ENCODE measurements around the gene GABRA5. TPM values are rescaled to one million over a fixed set of nuclear protein-coding genes. Genes with fewer than 3 reads are reported as not detected.

GABRA5 gene
- total RNA-seq, 2 donors from 2014 or later = 3.8 to 4.4 TPM

GRCh38 chr15:26873846-26874245, 7.0 kb downstream of the GABRA5 start:
- peaks cover 14% of the 10 kb centered on the region for H3K27me3 Mint-ChIP-seq (ENCODE audit: insufficient read depth)
- no peak overlapping the region for H3K27ac Mint-ChIP-seq
- no peaks in the 10 kb centered on the region for H3K9me3 Mint-ChIP-seq

GRCh38 chr15:26874774-26875475, 8.1 kb downstream of the GABRA5 start:
- Mint-ChIP-seq H3K4me3 (no peak overlapping the region), H3K4me1 (peaks cover 2% of the 10 kb centered on the region), H3K9me3 (no peaks in the 10 kb centered on the region), H3K27me3 (ENCODE audit: insufficient read depth) (peaks cover 3% of the 10 kb centered on the region), H3K36me3 (ENCODE audit: low read depth) (no peaks in the 10 kb centered on the region), H3K27ac (no peak overlapping the region)
- Histone ChIP-seq H3K9ac (ENCODE audit: extremely low read depth, low read length, poor library complexity, severe bottlenecking) (no peak overlapping the region), H3K4me1 (ENCODE audit: control insufficient read depth, insufficient read depth, low read length) (peaks cover 2% of the 10 kb centered on the region), H3K36me3 (ENCODE audit: control insufficient read depth, insufficient read depth, low read length) (no peaks in the 10 kb centered on the region), H3K27me3 (ENCODE audit: control insufficient read depth, insufficient read depth, low read length, poor library complexity, severe bottlenecking) (no peaks in the 10 kb centered on the region), H3K9me3 (ENCODE audit: control insufficient read depth, low read length) (no peaks in the 10 kb centered on the region), H3K4me3 (ENCODE audit: low read length) (no peak overlapping the region), H3K27ac (ENCODE audit: low read depth, low read length) (no peak overlapping the region)
- DNase-seq = no peak
- no peak for TF ChIP-seq CTCF (conservative IDR thresholded peaks at IDR 0.05)
- 92% methylated on average over 6 of the region's 6 CpGs for WGBS, 2 experiments (ENCODE audit: insufficient coverage in 1 of 2, insufficient read length in 1 of 2)

More at GRCh38 chr15:26873846-26874245, 7.0 kb downstream of the GABRA5 start:
- Histone ChIP-seq H3K27me3 (ENCODE audit: control insufficient read depth, insufficient read depth, low read length, poor library complexity, severe bottlenecking) (peaks cover 11% of the 10 kb centered on the region), H3K36me3 (ENCODE audit: control insufficient read depth, insufficient read depth, low read length) (no peaks in the 10 kb centered on the region), H3K9me3 (ENCODE audit: control insufficient read depth, low read length) (no peaks in the 10 kb centered on the region), H3K9ac (ENCODE audit: extremely low read depth, low read length, poor library complexity, severe bottlenecking) (no peak overlapping the region), H3K4me3 (ENCODE audit: low read length) (no peak overlapping the region), H3K27ac (ENCODE audit: low read depth, low read length) (no peak overlapping the region), H3K4me1 (ENCODE audit: control insufficient read depth, insufficient read depth, low read length) (peaks cover 2% of the 10 kb centered on the region)
- no peak overlapping the region for H3K4me3 Mint-ChIP-seq
- no peak for TF ChIP-seq CTCF (conservative IDR thresholded peaks at IDR 0.05)
- 80 to 85% methylated on average over 7 to 8 of the region's 8 CpGs for WGBS, 2 experiments (ENCODE audit: insufficient coverage in 1 of 2, insufficient read length in 1 of 2)
- peaks cover 2% of the 10 kb centered on the region for H3K4me1 Mint-ChIP-seq
- H3K36me3 Mint-ChIP-seq (ENCODE audit: low read depth) = no peaks in the 10 kb centered on the region
- no peak for DNase-seq

- Histone ChIP-seq H3K27ac (ENCODE audit: low read depth, low read length) (no peak overlapping the region), H3K4me3 (ENCODE audit: low read length) (no peak overlapping the region), H3K4me1 (ENCODE audit: control insufficient read depth, insufficient read depth, low read length) (peaks cover 2% of the 10 kb centered on the region), H3K9me3 (ENCODE audit: control insufficient read depth, low read length) (no peaks in the 10 kb centered on the region), H3K27me3 (ENCODE audit: control insufficient read depth, insufficient read depth, low read length, poor library complexity, severe bottlenecking) (no peaks in the 10 kb centered on the region), H3K9ac (ENCODE audit: extremely low read depth, low read length, poor library complexity, severe bottlenecking) (no peak overlapping the region), H3K36me3 (ENCODE audit: control insufficient read depth, insufficient read depth, low read length) (no peaks in the 10 kb centered on the region)
- no peak overlapping the region for H3K4me3 Mint-ChIP-seq
- H3K27ac Mint-ChIP-seq = no peak overlapping the region
- H3K4me1 Mint-ChIP-seq = peaks cover 2% of the 10 kb centered on the region
- DNase-seq = no peak
- H3K27me3 Mint-ChIP-seq (ENCODE audit: insufficient read depth) = no peaks in the 10 kb centered on the region
- H3K36me3 Mint-ChIP-seq (ENCODE audit: low read depth) = no peaks in the 10 kb centered on the region
- 89 to 93% methylated on average over 8 of the region's 8 CpGs for WGBS, 2 experiments (ENCODE audit: insufficient coverage in 1 of 2, insufficient read length in 1 of 2)
- no peak for TF ChIP-seq CTCF (conservative IDR thresholded peaks at IDR 0.05)
- no peaks in the 10 kb centered on the region for H3K9me3 Mint-ChIP-seq
Observed at GRCh38 chr15:26875476-26875850, 8.6 kb downstream of the GABRA5 start.

Measured in endodermal cell (in vitro differentiated cells).